A549 (cell line): ENCODE results near the gene HNRNPLL. TPM values are rescaled to one million over a fixed set of nuclear protein-coding genes. Genes with fewer than 3 reads are reported as not detected.

Source experiments
- ATAC-seq, 2 experiments: fragments of 200-7000 bp in 1 of 2; fragments of >200 bp in 1 of 2; cut with Nextera tagmentation in 1 of 2; cut with Tn5 transposase in 1 of 2; 3 replicates each; pipeline versions ENCODE4 v1.8.0 to v1.9.1; 2018 to 2020; ENCODE audit warnings: mild to moderate bottlenecking in 1 of 2, moderate library complexity in 1 of 2
- CTCF ChIA-PET: fragments of 300-600 bp; sonication (Branson Sonifier 250); formaldehyde crosslinking; extraction: SDS; loops from one replicate; lab custom pipeline; 2021; ENCODE audit warnings: antibody characterized with exemption, inconsistent platforms; lab: Yijun Ruan, JAX
- POLR2A ChIA-PET: fragments of 350-600 bp; formaldehyde crosslinking; extraction: SDS; loops from one replicate; lab custom pipeline; 2021; ENCODE audit warnings: antibody characterized with exemption, inconsistent platforms; lab: Yijun Ruan, JAX
- DNase-seq, 2 experiments: peaks; one replicate each; pipeline versions ENCODE4 v3.0.0 to v3.0.0-alpha.2; 2011 to 2016; ENCODE audit warnings: low read depth in 1 of 2, low spot score in 1 of 2
- FAIRE-seq: peaks from 2 replicates; lab custom pipeline; 2011; peaks lifted over from hg19 to GRCh38; lab: Jason Lieb, UNC
- H3K27ac ChIP-seq, 2 experiments: fragments of >200 bp; sonication (Bioruptor Twin); formaldehyde crosslinking; 3 replicates each; pipeline ENCODE4 v1.5.1; 2016 to 2017
- H3K4me1 ChIP-seq: fragments of >200 bp; sonication (Bioruptor Twin); formaldehyde crosslinking; 3 replicates; pipeline ENCODE4 v1.6.1; 2016
- H3K4me2 ChIP-seq: fragments of >200 bp; sonication (Bioruptor Twin); formaldehyde crosslinking; 3 replicates; pipeline ENCODE4 v1.6.1; 2016
- H3K4me3 ChIP-seq: fragments of >200 bp; sonication (Bioruptor Twin); formaldehyde crosslinking; 3 replicates; pipeline ENCODE4 v1.5.1; 2016
- H3K9me3 ChIP-seq: fragments of >200 bp; sonication (Bioruptor Twin); formaldehyde crosslinking; 3 replicates; pipeline ENCODE4 v1.6.1; 2016
- CEBPB ChIP-seq, 2 experiments: fragments of >200 bp in 1 of 2; sonication (Bioruptor Twin) in 1 of 2; formaldehyde crosslinking in 1 of 2; IDR thresholded peaks; 2 replicates each; pipeline ENCODE4 v1.6.1; 2012 to 2016
- EHMT2 ChIP-seq: fragments of 200-600 bp; sonication (generic); IDR thresholded peaks from 2 replicates; pipeline ENCODE4 v1.6.1; 2016; ENCODE audit warnings: antibody characterized with exemption, low read depth, mild to moderate bottlenecking, moderate library complexity
- EP300 ChIP-seq, 2 experiments: fragments of >200 bp; sonication (Bioruptor Twin); formaldehyde crosslinking; IDR thresholded peaks; 2 replicates in 1 of 2; 3 replicates in 1 of 2; pipeline ENCODE4 v1.6.1; 2016 to 2017
- ESRRA ChIP-seq: fragments of 150-350 bp; IDR thresholded peaks from 2 replicates; pipeline ENCODE4 v1.6.1; 2014; ENCODE audit warnings: mild to moderate bottlenecking, low read length, borderline replicate concordance
- FOSB ChIP-seq: fragments of 250-450 bp; sonication (Bioruptor Pico); IDR thresholded peaks from 2 replicates; pipeline ENCODE4 v1.5.0; 2020; ENCODE audit warnings: mild to moderate bottlenecking, moderate library complexity
- HDAC2 ChIP-seq: fragments of 200-600 bp; sonication (generic); IDR thresholded peaks from 2 replicates; pipeline ENCODE4 v1.6.1; 2016
- HES2 ChIP-seq: fragments of >200 bp; sonication (Bioruptor Twin); formaldehyde crosslinking; IDR thresholded peaks from 2 replicates; pipeline ENCODE4 v1.6.1; 2016
- KDM1A ChIP-seq: fragments of 200-600 bp; sonication (generic); IDR thresholded peaks from 2 replicates; pipeline ENCODE4 v1.6.1; 2016; ENCODE audit warnings: low read depth, mild to moderate bottlenecking
- NFE2L2 ChIP-seq: fragments of 150-350 bp; conservative IDR thresholded peaks from 2 replicates; pipeline ENCODE4 v1.6.1; 2014; ENCODE audit warnings: low read length
- PBX3 ChIP-seq: IDR thresholded peaks from 2 replicates; pipeline ENCODE4 v1.6.1; 2012
- POLR2A ChIP-seq: IDR thresholded peaks from 2 replicates; pipeline ENCODE4 v1.6.1; 2012; ENCODE audit warnings: mild to moderate bottlenecking, low read length
- POLR2AphosphoS2 ChIP-seq: conservative IDR thresholded peaks from 2 replicates; pipeline ENCODE4 v1.6.1; 2012; ENCODE audit warnings: low read length, improper control_type of control experiment, inconsistent platforms
- RAD21 ChIP-seq, 2 experiments: fragments of >200 bp in 1 of 2; sonication (Bioruptor Twin) in 1 of 2; formaldehyde crosslinking in 1 of 2; IDR thresholded peaks in 1 of 2; conservative IDR thresholded peaks in 1 of 2; 2 replicates in 1 of 2; 3 replicates in 1 of 2; pipeline ENCODE4 v1.6.1; 2012 to 2018; ENCODE audit warnings: inconsistent platforms in 1 of 2
- RCOR1 ChIP-seq: fragments of 150-350 bp; IDR thresholded peaks from 2 replicates; pipeline ENCODE4 v1.6.1; 2014; ENCODE audit warnings: antibody characterized with exemption, low read length, low read depth
- RFX5 ChIP-seq: fragments of 450-650 bp; IDR thresholded peaks from 2 replicates; pipeline ENCODE4 v1.7.1; 2014; ENCODE audit warnings: antibody characterized with exemption, mild to moderate bottlenecking, moderate library complexity
- RNF2 ChIP-seq: fragments of 200-600 bp; sonication (generic); IDR thresholded peaks from 2 replicates; pipeline ENCODE4 v1.6.1; 2016; ENCODE audit warnings: low read depth, mild to moderate bottlenecking, antibody characterized with exemption, moderate library complexity, borderline replicate concordance
- SMC3 ChIP-seq: fragments of >200 bp; sonication (Bioruptor Twin); formaldehyde crosslinking; IDR thresholded peaks from 3 replicates; pipeline ENCODE4 v1.6.1; 2018; ENCODE audit warnings: inconsistent platforms
- SREBF2 ChIP-seq: fragments of 450-650 bp; IDR thresholded peaks from 2 replicates; pipeline ENCODE4 v1.6.1; 2014; ENCODE audit warnings: mild to moderate bottlenecking, moderate library complexity
- ZSCAN20 ChIP-seq: fragments of 250-450 bp; sonication (Bioruptor Pico); IDR thresholded peaks from 2 replicates; pipeline ENCODE4 v1.8.0; 2022; ENCODE audit warnings: mild to moderate bottlenecking, moderate library complexity
- WGBS: methylation state at CpG from one replicate; pipeline ENCODE4 v1.1.6; 2017; ENCODE audit errors: missing lambda C conversion rate; 5-methylcytosine and 5-hydroxymethylcytosine counted together
- polyA plus RNA-seq, 4 experiments: library from polyadenylated mRNA; depleted of rRNA in 3 of 4; stranded (reverse); fragments of >200 nt; fragmentation: RNase III in 1 of 4; extraction: RNeasy Plus Mini Kit Qiagen cat#74134 plus additional on column Dnase treatment in 1 of 4; gene quantifications; 2 replicates in 3 of 4; 3 replicates in 1 of 4; pipeline ENCODE4 v1.2.3, GENCODE V29; 2011 to 2017
- TF ChIP-seq, protein P1 (sequence below): fragments of >200 bp; sonication (Bioruptor Twin); formaldehyde crosslinking; IDR thresholded peaks from 3 replicates; pipeline ENCODE4 v1.5.1; 2016
- TF ChIP-seq, protein P2 (sequence below): fragments of >200 bp; sonication (Bioruptor Twin); formaldehyde crosslinking; IDR thresholded peaks from 3 replicates; pipeline ENCODE4 v1.6.1; 2016
- TF ChIP-seq, protein P3 (sequence below): IDR thresholded peaks from 2 replicates; pipeline ENCODE4 v1.6.1; 2012; ENCODE audit warnings: low read depth, borderline replicate concordance

The HNRNPLL gene
- polyA plus RNA-seq, 2 of the 4 experiments (the other 2 are of a cell fraction), result 39.0 to 73.8 TPM

GRCh38 chr2:38554973-38555595, 47.6 kb downstream of the HNRNPLL start:
- no peaks in the 10 kb centered on the region for H3K9me3 ChIP-seq

DNA sequence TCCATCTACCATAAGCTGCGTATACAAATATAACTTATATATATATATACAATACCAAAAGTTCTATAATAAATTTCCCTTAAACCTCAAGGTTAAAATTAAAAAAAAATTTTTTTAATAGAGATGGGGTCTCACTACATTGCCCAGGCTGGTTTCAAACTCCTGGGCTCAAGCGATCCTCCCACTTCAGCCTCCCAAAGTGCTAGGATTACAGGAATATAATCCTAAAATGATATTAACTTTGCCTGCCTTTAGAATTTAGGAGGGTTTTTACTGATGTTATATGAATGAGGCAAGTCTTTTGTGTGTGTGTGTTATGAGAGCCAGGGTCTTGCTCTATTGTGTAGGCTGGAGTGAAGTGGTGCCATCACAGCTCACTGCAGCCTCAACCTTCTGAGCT, 49.2 kb downstream of the HNRNPLL start:
- DNase-seq (no peak), FAIRE-seq (no peak), ATAC-seq (no peak)
- TF ChIP-seq ZSCAN20 (CRISPR knock-in tag), result no peak
- no peak for TF ChIP-seq FOSB
- no peak for TF ChIP-seq POLR2A
- no peak for TF ChIP-seq HES2
- no peak for TF ChIP-seq RNF2
- no peak for TF ChIP-seq CEBPB (IDR thresholded peaks at IDR 0.05)
- Histone ChIP-seq H3K4me1 (no peaks in the 10 kb centered on the region), H3K27ac (no peak overlapping the region), H3K4me3 (no peak overlapping the region), H3K9me3 (no peaks in the 10 kb centered on the region), H3K4me2 (no peak overlapping the region)
- POLR2A ChIA-PET, result interaction anchor here (1.4 kb wide), 1 partner anchor 198 kb away, joined by 7 read pairs; the partner anchor contains the start of gene SRSF7
- WGBS, result 91% methylated on average over 2 of the region's 2 CpGs
- CTCF ChIA-PET, result interaction anchor here (0.8 to 4.7 kb wide), 11 partner anchors 9 to 238 kb away, joined by 3 to 48 read pairs (median 5); no protein-coding TSS in a partner anchor

More at GRCh38 chr2:38554973-38555595, 47.6 kb downstream of the HNRNPLL start:
- POLR2A ChIA-PET, result interaction anchor here (1.0 kb wide), 1 partner anchor 189 kb away, joined by 4 read pairs; no protein-coding TSS in a partner anchor
- peak; percentile 31 to 54 for DNase-seq
- no peak overlapping the region for H3K27ac ChIP-seq
- no peak overlapping the region for H3K4me3 ChIP-seq
- no peak for FAIRE-seq
- 94% methylated on average over 8 of the region's 8 CpGs for WGBS
- CTCF ChIA-PET, result interaction anchor here (0.6 to 4.7 kb wide), 23 partner anchors 8 to 239 kb away, joined by 3 to 48 read pairs (median 6); no protein-coding TSS in a partner anchor
- ATAC-seq, result peak; percentile 87 to 89
- TF ChIP-seq RCOR1 (no peak), RAD21 (conservative IDR thresholded peaks at IDR 0.05 in 1 of 2, IDR thresholded peaks at IDR 0.05 in 1 of 2) (peak; percentile 37; a peak in 3 of 5 replicates), SMC3 (peak; percentile 54; the same call in 2 of the 3 replicates), PBX3 (no peak), HES2 (no peak), SREBF2 (no peak), KDM1A (no peak), RNF2 (no peak), EHMT2 (no peak)
- TF ChIP-seq, protein P1, sequence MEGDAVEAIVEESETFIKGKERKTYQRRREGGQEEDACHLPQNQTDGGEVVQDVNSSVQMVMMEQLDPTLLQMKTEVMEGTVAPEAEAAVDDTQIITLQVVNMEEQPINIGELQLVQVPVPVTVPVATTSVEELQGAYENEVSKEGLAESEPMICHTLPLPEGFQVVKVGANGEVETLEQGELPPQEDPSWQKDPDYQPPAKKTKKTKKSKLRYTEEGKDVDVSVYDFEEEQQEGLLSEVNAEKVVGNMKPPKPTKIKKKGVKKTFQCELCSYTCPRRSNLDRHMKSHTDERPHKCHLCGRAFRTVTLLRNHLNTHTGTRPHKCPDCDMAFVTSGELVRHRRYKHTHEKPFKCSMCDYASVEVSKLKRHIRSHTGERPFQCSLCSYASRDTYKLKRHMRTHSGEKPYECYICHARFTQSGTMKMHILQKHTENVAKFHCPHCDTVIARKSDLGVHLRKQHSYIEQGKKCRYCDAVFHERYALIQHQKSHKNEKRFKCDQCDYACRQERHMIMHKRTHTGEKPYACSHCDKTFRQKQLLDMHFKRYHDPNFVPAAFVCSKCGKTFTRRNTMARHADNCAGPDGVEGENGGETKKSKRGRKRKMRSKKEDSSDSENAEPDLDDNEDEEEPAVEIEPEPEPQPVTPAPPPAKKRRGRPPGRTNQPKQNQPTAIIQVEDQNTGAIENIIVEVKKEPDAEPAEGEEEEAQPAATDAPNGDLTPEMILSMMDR, result peak; percentile 58
- no peaks in the 10 kb centered on the region for H3K4me1 ChIP-seq
- no peak overlapping the region for H3K4me2 ChIP-seq

- no peak overlapping the region for H3K4me2 ChIP-seq
- 97% methylated on average over 2 of the region's 2 CpGs for whole genome bisulfite sequencing
- no peak overlapping the region for H3K4me3 ChIP-seq
- no peaks in the 10 kb centered on the region for H3K4me1 ChIP-seq
- H3K9me3 ChIP-seq, result no peaks in the 10 kb centered on the region
- no peak for DNase-seq
- no peak for TF ChIP-seq HDAC2
- TF ChIP-seq POLR2A, result no peak
- TF ChIP-seq RNF2, result no peak
- TF ChIP-seq NFE2L2, result no peak
- no peak for TF ChIP-seq EP300 (IDR thresholded peaks at IDR 0.05)
- TF ChIP-seq POLR2AphosphoS2, result no peak
- TF ChIP-seq, protein P2, sequence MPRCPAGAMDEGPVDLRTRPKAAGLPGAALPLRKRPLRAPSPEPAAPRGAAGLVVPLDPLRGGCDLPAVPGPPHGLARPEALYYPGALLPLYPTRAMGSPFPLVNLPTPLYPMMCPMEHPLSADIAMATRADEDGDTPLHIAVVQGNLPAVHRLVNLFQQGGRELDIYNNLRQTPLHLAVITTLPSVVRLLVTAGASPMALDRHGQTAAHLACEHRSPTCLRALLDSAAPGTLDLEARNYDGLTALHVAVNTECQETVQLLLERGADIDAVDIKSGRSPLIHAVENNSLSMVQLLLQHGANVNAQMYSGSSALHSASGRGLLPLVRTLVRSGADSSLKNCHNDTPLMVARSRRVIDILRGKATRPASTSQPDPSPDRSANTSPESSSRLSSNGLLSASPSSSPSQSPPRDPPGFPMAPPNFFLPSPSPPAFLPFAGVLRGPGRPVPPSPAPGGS, result no peak
- no peak for TF ChIP-seq ESRRA
- no peak for TF ChIP-seq RFX5
- no peak for TF ChIP-seq SMC3
- TF ChIP-seq, protein P3, sequence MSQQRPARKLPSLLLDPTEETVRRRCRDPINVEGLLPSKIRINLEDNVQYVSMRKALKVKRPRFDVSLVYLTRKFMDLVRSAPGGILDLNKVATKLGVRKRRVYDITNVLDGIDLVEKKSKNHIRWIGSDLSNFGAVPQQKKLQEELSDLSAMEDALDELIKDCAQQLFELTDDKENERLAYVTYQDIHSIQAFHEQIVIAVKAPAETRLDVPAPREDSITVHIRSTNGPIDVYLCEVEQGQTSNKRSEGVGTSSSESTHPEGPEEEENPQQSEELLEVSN, result no peak
- TF ChIP-seq, protein P1, result no peak
- no peak overlapping the region for H3K27ac ChIP-seq
- ChIA-PET POLR2A (no interaction called here), CTCF (interaction anchor here (2.6 kb wide), 1 partner anchor 17 kb away, joined by 9 read pairs; no protein-coding TSS in a partner anchor)
- no peak for FAIRE-seq
- no peak for ATAC-seq
These were observed 50.5 kb downstream of the HNRNPLL start for GRCh38 chr2:38552259-38552658.
